K562 (cell line): ENCODE data around the gene ZNF581.

Experiments used
- CBX5 ChIP-seq: IDR thresholded peaks from 2 replicates; pipeline ENCODE4 v1.6.1; 2014; ENCODE audit warnings: low read depth, borderline replicate concordance
- NR4A1 ChIP-seq, 2 experiments: fragments of 250-450 bp in 1 of 2; fragments of 450-650 bp in 1 of 2; sonication (Bioruptor Pico) in 1 of 2; IDR thresholded peaks; 2 replicates each; pipeline versions ENCODE4 v1.4.0 to v1.6.1; 2016 to 2020; ENCODE audit warnings: mild to moderate bottlenecking in 2 of 2, missing compliant biosample characterization in 1 of 2, missing genetic modification characterization in 1 of 2, moderate library complexity in 1 of 2
- TAF1 ChIP-seq: IDR thresholded peaks from 2 replicates; pipeline ENCODE4 v1.6.1; 2011; ENCODE audit warnings: mild to moderate bottlenecking, low read length, moderate library complexity; ENCODE audit not compliant: insufficient read depth, control insufficient read depth, severe bottlenecking; ENCODE audit errors: extremely low read depth
- TF ChIP-seq, protein P1 (sequence below): fragments of 450-650 bp; IDR thresholded peaks from 2 replicates; pipeline ENCODE4 v1.6.1; 2016; ENCODE audit warnings: mild to moderate bottlenecking
- TF ChIP-seq, protein P2 (sequence below): sonication (generic); formaldehyde crosslinking; IDR thresholded peaks from 2 replicates; pipeline ENCODE4 v1.8.0; 2023; ENCODE audit warnings: mild to moderate bottlenecking, missing genetic modification reagents

DNA sequence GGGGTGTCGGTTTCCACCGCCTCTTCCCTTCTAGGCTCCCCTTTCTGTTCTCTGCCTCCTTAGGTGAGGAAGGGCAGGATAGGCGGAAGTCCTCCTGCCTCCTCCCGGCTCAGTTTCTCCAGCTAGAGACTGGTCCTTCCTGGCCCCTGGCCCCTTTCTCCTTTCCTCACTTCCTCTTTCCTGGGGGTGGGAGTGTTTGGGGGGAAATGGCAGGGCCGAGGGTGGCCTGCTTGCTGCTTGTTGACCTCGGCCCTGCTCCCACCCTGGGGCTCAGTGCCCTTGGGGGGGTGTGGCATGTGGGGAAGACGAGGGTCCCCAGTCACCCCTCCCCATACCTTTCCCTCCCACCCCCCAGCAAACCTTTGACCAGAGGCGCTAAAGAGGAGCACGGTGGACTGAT lies 16.4 kb downstream of the ZNF581 start:
- no peak for TF ChIP-seq TAF1
- no peak for TF ChIP-seq CBX5
- no peak for TF ChIP-seq NR4A1 (CRISPR knock-in tag; IDR thresholded peaks at IDR 0.05)
- TF ChIP-seq NR4A1 (tag; IDR thresholded peaks at IDR 0.05): no peak
- TF ChIP-seq, protein P1, sequence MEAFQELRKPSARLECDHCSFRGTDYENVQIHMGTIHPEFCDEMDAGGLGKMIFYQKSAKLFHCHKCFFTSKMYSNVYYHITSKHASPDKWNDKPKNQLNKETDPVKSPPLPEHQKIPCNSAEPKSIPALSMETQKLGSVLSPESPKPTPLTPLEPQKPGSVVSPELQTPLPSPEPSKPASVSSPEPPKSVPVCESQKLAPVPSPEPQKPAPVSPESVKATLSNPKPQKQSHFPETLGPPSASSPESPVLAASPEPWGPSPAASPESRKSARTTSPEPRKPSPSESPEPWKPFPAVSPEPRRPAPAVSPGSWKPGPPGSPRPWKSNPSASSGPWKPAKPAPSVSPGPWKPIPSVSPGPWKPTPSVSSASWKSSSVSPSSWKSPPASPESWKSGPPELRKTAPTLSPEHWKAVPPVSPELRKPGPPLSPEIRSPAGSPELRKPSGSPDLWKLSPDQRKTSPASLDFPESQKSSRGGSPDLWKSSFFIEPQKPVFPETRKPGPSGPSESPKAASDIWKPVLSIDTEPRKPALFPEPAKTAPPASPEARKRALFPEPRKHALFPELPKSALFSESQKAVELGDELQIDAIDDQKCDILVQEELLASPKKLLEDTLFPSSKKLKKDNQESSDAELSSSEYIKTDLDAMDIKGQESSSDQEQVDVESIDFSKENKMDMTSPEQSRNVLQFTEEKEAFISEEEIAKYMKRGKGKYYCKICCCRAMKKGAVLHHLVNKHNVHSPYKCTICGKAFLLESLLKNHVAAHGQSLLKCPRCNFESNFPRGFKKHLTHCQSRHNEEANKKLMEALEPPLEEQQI: no peak
- TF ChIP-seq, protein P2, sequence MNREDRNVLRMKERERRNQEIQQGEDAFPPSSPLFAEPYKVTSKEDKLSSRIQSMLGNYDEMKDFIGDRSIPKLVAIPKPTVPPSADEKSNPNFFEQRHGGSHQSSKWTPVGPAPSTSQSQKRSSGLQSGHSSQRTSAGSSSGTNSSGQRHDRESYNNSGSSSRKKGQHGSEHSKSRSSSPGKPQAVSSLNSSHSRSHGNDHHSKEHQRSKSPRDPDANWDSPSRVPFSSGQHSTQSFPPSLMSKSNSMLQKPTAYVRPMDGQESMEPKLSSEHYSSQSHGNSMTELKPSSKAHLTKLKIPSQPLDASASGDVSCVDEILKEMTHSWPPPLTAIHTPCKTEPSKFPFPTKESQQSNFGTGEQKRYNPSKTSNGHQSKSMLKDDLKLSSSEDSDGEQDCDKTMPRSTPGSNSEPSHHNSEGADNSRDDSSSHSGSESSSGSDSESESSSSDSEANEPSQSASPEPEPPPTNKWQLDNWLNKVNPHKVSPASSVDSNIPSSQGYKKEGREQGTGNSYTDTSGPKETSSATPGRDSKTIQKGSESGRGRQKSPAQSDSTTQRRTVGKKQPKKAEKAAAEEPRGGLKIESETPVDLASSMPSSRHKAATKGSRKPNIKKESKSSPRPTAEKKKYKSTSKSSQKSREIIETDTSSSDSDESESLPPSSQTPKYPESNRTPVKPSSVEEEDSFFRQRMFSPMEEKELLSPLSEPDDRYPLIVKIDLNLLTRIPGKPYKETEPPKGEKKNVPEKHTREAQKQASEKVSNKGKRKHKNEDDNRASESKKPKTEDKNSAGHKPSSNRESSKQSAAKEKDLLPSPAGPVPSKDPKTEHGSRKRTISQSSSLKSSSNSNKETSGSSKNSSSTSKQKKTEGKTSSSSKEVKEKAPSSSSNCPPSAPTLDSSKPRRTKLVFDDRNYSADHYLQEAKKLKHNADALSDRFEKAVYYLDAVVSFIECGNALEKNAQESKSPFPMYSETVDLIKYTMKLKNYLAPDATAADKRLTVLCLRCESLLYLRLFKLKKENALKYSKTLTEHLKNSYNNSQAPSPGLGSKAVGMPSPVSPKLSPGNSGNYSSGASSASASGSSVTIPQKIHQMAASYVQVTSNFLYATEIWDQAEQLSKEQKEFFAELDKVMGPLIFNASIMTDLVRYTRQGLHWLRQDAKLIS (CRISPR knock-in tag): no peak
